Fibroblast of lung (primary cell): ENCODE data around the gene FEZF2. TPM values are rescaled to one million over a fixed set of nuclear protein-coding genes. Genes with fewer than 3 reads are reported as not detected.
A peak's percentile ranks its signal among the peaks of the same experiment; 100 is the strongest.

ENCODE experiments used
- DNase-seq, 2 donors: peaks; one replicate each; pipeline versions ENCODE4 v3.0.0 to v3.0.0-alpha.2; 2010; ENCODE audit warnings: low read depth in 2 of 2
- H2AFZ ChIP-seq: 2 replicates; pipeline ENCODE4 v1.5.1; 2012; ENCODE audit warnings: low read length, control low read depth, inconsistent platforms
- H3K27ac ChIP-seq: 2 replicates; pipeline ENCODE4 v1.5.1; 2011; ENCODE audit warnings: low read length, control low read depth; ENCODE audit not compliant: insufficient read depth
- H3K27me3 ChIP-seq: 2 replicates; pipeline ENCODE4 v1.5.1; 2011; ENCODE audit warnings: mild to moderate bottlenecking, low read length; ENCODE audit not compliant: control insufficient read depth, insufficient read depth
- H3K36me3 ChIP-seq: 2 replicates; pipeline ENCODE4 v1.5.1; 2011; ENCODE audit warnings: low read length; ENCODE audit not compliant: control insufficient read depth, insufficient read depth
- H3K4me1 ChIP-seq: 2 replicates; pipeline ENCODE4 v1.5.1; 2011; ENCODE audit warnings: low read length; ENCODE audit not compliant: control insufficient read depth, insufficient read depth; ENCODE audit errors: extremely low read depth
- H3K4me2 ChIP-seq: 2 replicates; pipeline ENCODE4 v1.5.1; 2011; ENCODE audit warnings: low read length, control low read depth; ENCODE audit not compliant: insufficient read depth; ENCODE audit errors: extremely low read depth
- H3K4me3 ChIP-seq, 4 experiments: fragments of 200-600 bp in 1 of 4; sonication (generic) in 1 of 4; replicated peaks in 1 of 4; 2 replicates each; pipeline ENCODE4 v1.5.1; 2011 to 2016; ENCODE audit warnings: low read length in 4 of 4, low read depth in 3 of 4, mild to moderate bottlenecking in 3 of 4, control low read depth in 2 of 4, inconsistent platforms in 1 of 4, mixed read lengths in 1 of 4; ENCODE audit not compliant: insufficient read depth in 1 of 4; ENCODE audit errors: control extremely low read depth in 1 of 4
- H3K79me2 ChIP-seq: 2 replicates; pipeline ENCODE4 v1.5.1; 2012; ENCODE audit warnings: mild to moderate bottlenecking, low read length, inconsistent platforms; ENCODE audit not compliant: control insufficient read depth, insufficient read depth
- H3K9ac ChIP-seq: 2 replicates; pipeline ENCODE4 v1.5.1; 2011; ENCODE audit warnings: mild to moderate bottlenecking, low read length, control low read depth; ENCODE audit not compliant: insufficient read depth
- H3K9me3 ChIP-seq: 2 replicates; pipeline ENCODE4 v1.5.1; 2012; ENCODE audit warnings: low read depth, low read length; ENCODE audit not compliant: control insufficient read depth, insufficient read depth
- H4K20me1 ChIP-seq: 2 replicates; pipeline ENCODE4 v1.5.1; 2011; ENCODE audit warnings: low read length; ENCODE audit not compliant: control insufficient read depth, insufficient read depth; ENCODE audit errors: extremely low read depth
- EZH2 ChIP-seq: IDR thresholded peaks from 2 replicates; pipeline ENCODE4 v1.5.1; 2012; ENCODE audit warnings: low read length, control low read depth, mild to moderate bottlenecking; ENCODE audit errors: missing control alignments
- polyA plus RNA-seq, 2 donors: library from polyadenylated mRNA; depleted of rRNA in 1 of 2; stranded (reverse) in 1 of 2; unstranded in 1 of 2; fragments of >200 nt; gene quantifications; 2 replicates each; pipeline ENCODE4 v1.2.1, GENCODE V29; 2011 to 2012; ENCODE audit warnings: missing spikeins in 1 of 2
- total RNA-seq: library from RNA; depleted of rRNA; stranded (reverse); fragments of >200 nt; gene quantifications from 2 replicates; pipeline ENCODE4 v1.2.1, GENCODE V29; 2014
- TF ChIP-seq, protein P1 (sequence below), 2 donors: IDR thresholded peaks in 1 of 2; conservative IDR thresholded peaks in 1 of 2; 1 replicate in 1 of 2; 2 replicates in 1 of 2; pipeline ENCODE4 v1.5.1; 2011 to 2012; ENCODE audit warnings: low read length in 2 of 2, control low read depth in 1 of 2, inconsistent platforms in 1 of 2, low read depth in 1 of 2, mild to moderate bottlenecking in 1 of 2

FEZF2 gene
- total and polyA plus RNA-seq, 2 donors (not counting 1 experiment from before 2014, with no cell fraction given) = not detected

DNA sequence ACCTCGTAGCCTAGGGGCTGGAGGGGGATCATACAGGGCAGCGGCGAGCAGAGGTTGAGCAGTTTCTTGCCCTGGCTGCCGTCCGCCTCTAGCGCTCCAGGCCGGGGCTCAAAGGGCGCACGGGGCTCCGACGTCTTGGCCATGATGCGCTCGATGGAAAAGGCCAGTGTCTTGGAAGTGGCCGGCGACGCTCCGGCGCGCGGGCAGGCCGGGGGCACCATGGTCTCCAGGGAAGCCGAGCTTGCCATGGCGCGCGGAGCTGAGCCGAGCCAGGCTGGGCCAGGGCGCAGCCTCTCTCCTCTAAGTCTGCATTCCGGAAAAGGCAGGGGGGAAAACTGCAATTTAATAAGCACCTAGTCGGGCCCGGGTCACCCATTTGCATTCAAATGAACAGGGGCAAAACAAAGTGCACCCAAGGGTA lies 719 bp downstream of the FEZF2 start:
- H3K9me3 ChIP-seq = no peaks in the 10 kb centered on the region
- H3K4me3 ChIP-seq = no peak overlapping the region
- no peak overlapping the region for H3K27ac ChIP-seq
- H3K36me3 ChIP-seq = no peaks in the 10 kb centered on the region
- H4K20me1 ChIP-seq = no peaks in the 10 kb centered on the region
- no peak overlapping the region for H3K4me2 ChIP-seq
- H3K79me2 ChIP-seq = no peaks in the 10 kb centered on the region
- H3K4me1 ChIP-seq = no peaks in the 10 kb centered on the region
- peaks cover 96% of the 10 kb centered on the region for H3K27me3 ChIP-seq
- DNase-seq = peak in 1 of 2 donors; percentile 8
- H2AFZ ChIP-seq = no peak overlapping the region
- TF ChIP-seq, protein P1, sequence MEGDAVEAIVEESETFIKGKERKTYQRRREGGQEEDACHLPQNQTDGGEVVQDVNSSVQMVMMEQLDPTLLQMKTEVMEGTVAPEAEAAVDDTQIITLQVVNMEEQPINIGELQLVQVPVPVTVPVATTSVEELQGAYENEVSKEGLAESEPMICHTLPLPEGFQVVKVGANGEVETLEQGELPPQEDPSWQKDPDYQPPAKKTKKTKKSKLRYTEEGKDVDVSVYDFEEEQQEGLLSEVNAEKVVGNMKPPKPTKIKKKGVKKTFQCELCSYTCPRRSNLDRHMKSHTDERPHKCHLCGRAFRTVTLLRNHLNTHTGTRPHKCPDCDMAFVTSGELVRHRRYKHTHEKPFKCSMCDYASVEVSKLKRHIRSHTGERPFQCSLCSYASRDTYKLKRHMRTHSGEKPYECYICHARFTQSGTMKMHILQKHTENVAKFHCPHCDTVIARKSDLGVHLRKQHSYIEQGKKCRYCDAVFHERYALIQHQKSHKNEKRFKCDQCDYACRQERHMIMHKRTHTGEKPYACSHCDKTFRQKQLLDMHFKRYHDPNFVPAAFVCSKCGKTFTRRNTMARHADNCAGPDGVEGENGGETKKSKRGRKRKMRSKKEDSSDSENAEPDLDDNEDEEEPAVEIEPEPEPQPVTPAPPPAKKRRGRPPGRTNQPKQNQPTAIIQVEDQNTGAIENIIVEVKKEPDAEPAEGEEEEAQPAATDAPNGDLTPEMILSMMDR (conservative IDR thresholded peaks at IDR 0.05 in 1 of 2, IDR thresholded peaks at IDR 0.05 in 1 of 2; ENCODE audit: low read depth in 1 of 2, low read length in 2 of 2) = no peak
- TF ChIP-seq EZH2 = no peak
- H3K9ac ChIP-seq = no peak overlapping the region

DNA sequence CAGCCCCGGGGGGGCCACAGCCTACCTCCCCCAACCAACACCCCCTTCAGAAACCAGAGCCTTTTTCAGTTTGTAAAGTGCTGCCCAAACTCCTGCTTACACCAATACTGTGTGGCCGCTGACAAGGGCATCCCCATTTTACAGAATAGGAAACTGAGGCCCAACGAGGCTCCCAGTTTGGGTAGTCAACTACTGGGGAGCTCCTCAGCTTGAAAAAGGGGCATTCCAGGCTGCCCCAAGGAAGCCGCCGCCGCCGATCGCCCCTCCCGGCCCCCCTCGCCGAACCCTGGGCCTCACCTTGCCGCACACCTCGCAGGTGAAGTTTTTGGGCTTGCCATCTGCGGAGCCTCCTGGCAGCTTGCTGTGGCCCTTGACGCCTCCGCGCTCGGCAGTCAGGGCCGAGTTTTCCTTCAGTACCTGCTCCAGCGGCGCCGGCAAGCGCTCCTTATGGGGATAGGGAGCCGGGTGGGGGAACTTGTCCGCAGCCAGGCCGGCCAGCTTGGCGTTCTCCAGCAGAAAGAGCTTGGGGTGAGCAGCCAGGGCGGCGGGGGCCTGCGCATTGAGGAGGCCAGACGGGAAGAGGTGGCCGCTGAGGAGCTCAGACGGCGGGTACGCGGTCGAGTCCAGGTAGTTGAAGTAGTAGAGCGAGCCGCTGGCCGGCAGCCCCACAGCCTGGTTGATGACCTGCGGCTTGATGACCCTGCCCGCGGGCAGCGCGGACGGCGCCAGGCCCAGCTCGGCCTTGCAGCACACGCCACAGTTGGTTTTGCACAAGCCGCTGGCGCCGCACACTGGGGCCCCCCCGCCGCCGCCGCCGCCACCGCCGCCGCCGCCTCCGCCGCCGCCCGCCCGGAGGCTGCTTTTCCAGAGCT lies 1.4 kb downstream of the FEZF2 start:
- Histone ChIP-seq H3K4me3 (no peak overlapping the region), H3K27ac (no peak overlapping the region), H2AFZ (no peak overlapping the region), H3K27me3 (peaks cover 95% of the 10 kb centered on the region), H3K9ac (no peak overlapping the region), H4K20me1 (no peaks in the 10 kb centered on the region), H3K79me2 (no peaks in the 10 kb centered on the region), H3K9me3 (no peaks in the 10 kb centered on the region), H3K4me2 (no peak overlapping the region), H3K36me3 (no peaks in the 10 kb centered on the region), H3K4me1 (no peaks in the 10 kb centered on the region)
- no peak for DNase-seq
- peak; percentile 19 for TF ChIP-seq EZH2
- TF ChIP-seq, protein P1 (conservative IDR thresholded peaks at IDR 0.05 in 1 of 2, IDR thresholded peaks at IDR 0.05 in 1 of 2; ENCODE audit: low read depth in 1 of 2, low read length in 2 of 2) = no peak

- no peak for DNase-seq
- H2AFZ ChIP-seq = no peak overlapping the region
- H3K4me3 ChIP-seq = no peak overlapping the region
- peaks cover 94% of the 10 kb centered on the region for H3K27me3 ChIP-seq
- H3K4me2 ChIP-seq = no peak overlapping the region
- H3K9ac ChIP-seq = no peak overlapping the region
- H4K20me1 ChIP-seq = no peaks in the 10 kb centered on the region
- no peaks in the 10 kb centered on the region for H3K9me3 ChIP-seq
- no peaks in the 10 kb centered on the region for H3K79me2 ChIP-seq
- no peaks in the 10 kb centered on the region for H3K4me1 ChIP-seq
- H3K27ac ChIP-seq = no peak overlapping the region
- TF ChIP-seq, protein P1 (conservative IDR thresholded peaks at IDR 0.05 in 1 of 2, IDR thresholded peaks at IDR 0.05 in 1 of 2; ENCODE audit: low read depth in 1 of 2, low read length in 2 of 2) = no peak
- TF ChIP-seq EZH2 = peak; percentile 77
- H3K36me3 ChIP-seq = no peaks in the 10 kb centered on the region
Measured at GRCh38 chr3:62370858-62371719, 2.3 kb downstream of the FEZF2 start.
